Bronchial epithelial cell (primary cell): ENCODE measurements around the gene MXI1. TPM values are rescaled to one million over a fixed set of nuclear protein-coding genes. Genes with fewer than 3 reads are reported as not detected.

Source experiments
- DNase-seq: peaks from one replicate; pipeline ENCODE4 v3.0.0-alpha.2; 2010; ENCODE audit warnings: low read depth
- FAIRE-seq: peaks from 2 replicates; lab custom pipeline; 2011; peaks lifted over from hg19 to GRCh38; lab: Jason Lieb, UNC
- H3K27me3 ChIP-seq: 2 replicates; pipeline ENCODE4 v1.5.1; 2011; ENCODE audit warnings: low read length; ENCODE audit not compliant: control insufficient read depth, insufficient read depth
- H3K36me3 ChIP-seq: 2 replicates; pipeline ENCODE4 v1.5.1; 2011; ENCODE audit warnings: low read length; ENCODE audit not compliant: control insufficient read depth, insufficient read depth
- H3K4me3 ChIP-seq: 2 replicates; pipeline ENCODE4 v1.5.1; 2011; ENCODE audit warnings: mild to moderate bottlenecking, low read depth, low read length, control low read depth
- CTCF ChIP-seq: IDR thresholded peaks from 2 replicates; pipeline ENCODE4 v1.5.1; 2011; ENCODE audit warnings: mild to moderate bottlenecking, moderate library complexity, low read length, control low read depth, inconsistent platforms; ENCODE audit not compliant: insufficient read depth, severe bottlenecking
- total RNA-seq: library from RNA; depleted of rRNA; stranded (reverse); fragments of >200 nt; gene quantifications from 2 replicates; pipeline ENCODE4 v1.2.1, GENCODE V29; 2014

The MXI1 gene
- total RNA-seq, 1 donor from 2014 or later: 48.7 TPM

GRCh38 chr10:110304780-110305421, 97.5 kb downstream of the MXI1 start, which contains the start of gene SMNDC1:
Gene SMNDC1, minus strand, starts transcription at chr10:110304920. Its CDS starts 1,333 bp downstream, at chr10:110303587.
- Histone ChIP-seq H3K27me3 (no peaks in the 10 kb centered on the region), H3K4me3 (peak within 1 kb of the TSS; percentile 86), H3K36me3 (peaks cover 5% of the 10 kb centered on the region)
- TF ChIP-seq CTCF: no peak
- FAIRE-seq: peak; percentile 76
- DNase-seq: peak; percentile 95

DNA sequence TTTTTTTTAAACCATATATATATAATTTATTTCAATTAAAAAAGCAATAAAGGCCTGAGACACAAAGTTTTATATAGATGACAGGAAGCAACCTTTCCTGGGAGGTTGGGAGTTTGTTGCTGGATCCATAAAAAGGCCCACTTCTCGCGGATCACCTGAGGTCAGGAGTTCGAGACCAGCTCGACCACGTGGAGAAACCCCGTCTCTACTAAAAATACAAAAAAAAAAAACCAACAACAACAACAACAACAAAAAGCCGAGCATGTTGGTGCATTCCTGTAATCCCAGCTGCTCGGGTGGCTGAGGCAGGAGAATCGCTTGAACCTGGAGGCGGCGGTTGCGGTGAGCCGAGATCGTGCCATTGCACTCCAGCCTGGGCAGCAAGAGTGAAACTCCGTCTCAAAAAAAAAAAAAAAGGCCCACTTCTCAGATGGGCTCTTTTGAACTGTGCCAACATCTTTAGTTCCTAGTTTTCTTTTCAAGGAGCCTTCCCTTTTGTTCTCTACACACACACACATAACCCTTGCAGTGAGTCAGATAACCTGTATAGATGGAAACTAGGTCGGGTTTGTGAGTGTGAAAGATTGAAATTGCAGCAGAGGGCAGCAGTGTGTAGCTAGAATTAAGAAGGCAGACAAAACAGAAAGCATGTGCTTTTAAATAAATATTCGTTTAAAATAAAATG, 98.5 kb downstream of the MXI1 start:
- no peaks in the 10 kb centered on the region for H3K27me3 ChIP-seq
- H3K36me3 ChIP-seq: peaks cover 1% of the 10 kb centered on the region
- TF ChIP-seq CTCF: peak; percentile 48
- FAIRE-seq: no peak
- peak; percentile 91 for DNase-seq
- H3K4me3 ChIP-seq: no peak overlapping the region

DNA sequence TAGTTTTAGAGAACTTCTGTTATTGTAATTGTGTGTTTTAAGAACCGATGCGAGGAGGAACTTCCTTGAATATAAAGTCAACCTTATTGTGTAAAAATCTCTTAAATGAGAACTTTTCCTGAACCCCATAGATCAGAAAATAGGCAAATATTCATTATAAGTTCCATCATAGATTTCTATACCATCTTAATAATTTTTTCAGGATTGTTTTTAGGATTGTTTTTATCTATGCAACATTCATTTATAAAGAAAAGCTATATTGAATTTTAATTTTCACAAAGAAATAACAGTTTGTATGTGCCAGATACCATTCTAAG, 99.0 kb downstream of the MXI1 start:
- no peak for FAIRE-seq

GRCh38 chr10:110307805-110308204, 100.4 kb downstream of the MXI1 start:
- no peak for TF ChIP-seq CTCF
- no peak for FAIRE-seq
- peak; percentile 57 for DNase-seq

More for the DNA sequence above, 99.0 kb downstream of the MXI1 start:
- Histone ChIP-seq H3K4me3 (no peak overlapping the region), H3K36me3 (peaks cover 1% of the 10 kb centered on the region), H3K27me3 (no peaks in the 10 kb centered on the region)
- no peak for DNase-seq
- TF ChIP-seq CTCF: no peak

GRCh38 chr10:110310741-110311140, 103.3 kb downstream of the MXI1 start:
- DNase-seq (no peak), FAIRE-seq (no peak)
- TF ChIP-seq CTCF: no peak
- no peaks in the 10 kb centered on the region for H3K36me3 ChIP-seq
- H3K27me3 ChIP-seq: no peaks in the 10 kb centered on the region
- no peak overlapping the region for H3K4me3 ChIP-seq

More at GRCh38 chr10:110307805-110308204, 100.4 kb downstream of the MXI1 start:
- Histone ChIP-seq H3K27me3 (no peaks in the 10 kb centered on the region), H3K4me3 (no peak overlapping the region), H3K36me3 (no peaks in the 10 kb centered on the region)
